Stimulated activated CD8-positive, alpha-beta memory T cell treated with anti-CD3 and anti-CD28 coated beads, Interleukin-15, amount 100 ng/mL, for 48 hours (primary cell): Measurements from ENCODE around the gene HS2ST1.
"Not testable (repeated sequence)": the region's sequence is repeated elsewhere in the genome, so short reads cannot be mapped to it uniquely, and the experiment has no call there.

Experiments
- DNase-seq, 2 donors: peaks; one replicate each; pipeline ENCODE4 v3.0.0-alpha.2; 2020; ENCODE audit warnings: low read depth in 2 of 2

Gene HS2ST1

GRCh38 chr1:87066708-87067107 is 152.3 kb downstream of the HS2ST1 start:
- not testable (repeated sequence) for DNase-seq

DNA sequence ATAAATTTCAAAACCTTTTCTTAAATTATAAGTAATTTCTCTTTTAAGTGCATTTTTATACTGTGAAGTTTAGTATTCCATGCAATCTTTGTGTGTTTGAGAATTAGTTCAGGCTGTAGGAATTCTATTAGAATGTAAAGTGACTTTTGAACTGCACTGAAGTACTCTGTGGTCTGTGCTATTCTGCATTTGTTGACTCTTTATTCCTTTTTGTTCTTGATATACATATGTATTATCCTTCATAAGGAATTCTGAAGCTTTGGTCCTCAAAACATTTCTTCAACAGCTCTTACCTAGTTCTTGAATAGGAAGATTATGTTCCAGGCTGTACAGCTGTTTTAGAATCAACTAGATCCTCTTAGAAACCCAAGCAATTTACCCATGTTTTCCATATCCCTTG is 158.0 kb downstream of the HS2ST1 start:
- DNase-seq: no peak

- DNase-seq: no peak
These were observed 158.5 kb downstream of the HS2ST1 start for GRCh38 chr1:87072904-87073303.

GRCh38 chr1:87074001-87074795 is 159.8 kb downstream of the HS2ST1 start:
- DNase-seq: no peak

- DNase-seq: no peak
These were observed 163.7 kb downstream of the HS2ST1 start for GRCh38 chr1:87077959-87078639.

GRCh38 chr1:87084244-87084836 is 169.9 kb downstream of the HS2ST1 start:
- no peak for DNase-seq

DNA sequence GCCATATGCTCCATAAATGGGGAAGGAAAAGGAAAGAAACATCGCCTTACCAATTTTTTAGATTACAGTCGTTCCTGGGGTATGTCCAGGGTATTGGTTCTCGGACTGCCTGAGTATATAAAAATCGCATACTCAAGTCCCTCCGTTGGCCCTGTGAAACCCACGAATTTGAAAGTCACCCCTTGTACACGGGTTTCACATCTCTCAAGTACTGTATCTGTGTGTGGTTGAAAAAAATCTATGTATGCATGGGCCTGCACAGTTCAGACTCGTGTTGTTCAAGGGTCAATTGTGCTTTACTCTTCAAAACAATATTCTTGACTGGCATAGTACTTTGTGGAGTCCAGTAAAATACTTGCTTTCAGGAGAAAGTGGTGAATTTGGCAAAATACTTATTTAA is 171.7 kb downstream of the HS2ST1 start:
- DNase-seq: no peak

DNA sequence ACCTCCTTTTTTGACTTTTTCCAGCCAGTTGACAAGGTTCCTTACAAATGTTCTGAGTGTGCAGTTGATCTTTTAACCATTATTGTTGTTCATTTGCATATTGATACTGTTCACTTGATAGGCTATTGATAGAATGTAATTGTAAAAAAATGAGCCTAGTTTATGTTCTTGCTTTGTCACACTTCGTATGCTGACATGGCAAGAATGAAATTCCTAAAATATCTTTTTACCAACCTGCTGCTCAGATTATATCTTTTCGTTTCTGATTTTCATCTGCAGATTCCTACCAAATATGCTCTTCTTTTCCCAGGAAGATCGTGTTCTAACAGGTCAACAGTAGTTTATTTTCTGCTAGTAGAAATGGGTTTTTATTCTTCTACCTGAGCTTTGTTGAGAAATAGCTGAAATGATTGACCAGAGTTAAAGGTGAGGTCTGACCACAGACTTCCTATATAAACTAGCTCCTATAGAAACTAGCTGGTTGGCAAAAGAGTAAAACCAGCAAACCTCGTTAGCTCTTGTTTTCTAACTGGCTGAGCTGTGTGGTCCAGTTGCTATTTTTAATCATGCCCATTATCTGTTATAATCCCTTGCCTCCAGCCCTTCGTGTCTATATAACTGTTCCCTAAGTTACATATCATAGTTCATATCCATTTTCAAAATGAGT is 174.8 kb downstream of the HS2ST1 start:
- DNase-seq: no peak

DNA sequence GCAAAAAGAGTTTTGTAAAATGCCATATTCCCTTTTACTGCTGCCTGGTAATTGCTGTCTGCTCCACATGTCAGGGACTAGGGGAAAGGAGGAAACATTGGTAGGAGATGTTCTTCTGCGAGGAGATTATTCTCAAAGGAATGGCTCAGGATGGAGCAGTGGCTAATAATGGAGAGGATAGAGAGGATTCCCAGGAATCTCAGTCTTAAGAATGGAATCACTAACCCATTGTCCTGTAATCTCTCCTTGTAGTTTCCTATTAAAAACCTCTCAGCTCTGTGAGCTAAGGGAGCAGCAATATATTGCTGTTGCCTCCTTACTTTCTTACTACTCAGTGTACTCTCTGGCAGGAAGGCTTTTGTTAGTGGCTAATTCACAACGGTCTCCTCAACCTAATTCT is 175.4 kb downstream of the HS2ST1 start:
- no peak for DNase-seq

DNA sequence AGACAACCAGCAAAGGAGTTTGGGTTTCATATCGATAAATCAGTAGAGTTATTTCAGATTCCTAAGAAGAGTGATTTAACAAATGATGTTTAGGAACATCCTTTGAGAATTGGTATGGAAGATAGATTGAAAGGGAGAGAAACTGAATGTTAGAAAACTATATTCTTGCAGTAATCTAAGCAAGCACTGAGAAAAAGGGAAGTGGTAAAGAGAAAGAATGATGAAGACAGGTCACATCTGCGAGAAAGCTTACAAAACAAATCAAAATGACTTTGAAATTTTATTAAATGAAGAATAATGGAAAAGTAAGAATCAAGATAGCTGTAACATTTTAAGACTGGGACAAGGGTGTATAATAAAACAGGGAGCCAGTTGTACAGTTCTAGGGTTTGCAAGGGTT is 177.0 kb downstream of the HS2ST1 start:
- no peak for DNase-seq

- no peak for DNase-seq
These were observed 178.4 kb downstream of the HS2ST1 start for GRCh38 chr1:87092846-87093245.

- no peak for DNase-seq
These were observed 178.9 kb downstream of the HS2ST1 start for GRCh38 chr1:87093286-87093685.

- no peak for DNase-seq
These were observed 179.8 kb downstream of the HS2ST1 start for GRCh38 chr1:87094238-87094637.

DNA sequence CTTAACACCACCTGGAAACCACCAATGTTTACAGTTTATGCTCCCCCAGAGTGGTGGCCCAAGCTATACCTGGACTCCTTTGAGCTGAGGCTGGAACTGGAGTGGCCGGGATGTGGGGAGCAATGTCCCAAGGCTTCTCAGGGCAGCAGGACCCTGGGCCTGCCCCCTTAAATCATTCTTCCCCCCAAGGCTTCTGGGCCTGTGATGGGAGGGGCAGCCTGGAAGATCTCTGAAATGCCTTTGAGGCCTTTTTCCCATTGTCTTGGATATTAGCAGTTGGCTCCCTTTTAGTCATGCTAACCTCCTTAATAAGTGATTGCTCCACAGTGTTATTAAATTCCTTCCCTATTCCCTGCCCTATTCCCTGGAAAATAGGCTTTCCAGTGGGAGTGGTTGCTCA is 185.8 kb downstream of the HS2ST1 start:
- no peak for DNase-seq

- no peak for DNase-seq
These were observed 188.6 kb downstream of the HS2ST1 start for GRCh38 chr1:87103074-87103473.

GRCh38 chr1:87104140-87104539 is 189.7 kb downstream of the HS2ST1 start:
- no peak for DNase-seq

DNA sequence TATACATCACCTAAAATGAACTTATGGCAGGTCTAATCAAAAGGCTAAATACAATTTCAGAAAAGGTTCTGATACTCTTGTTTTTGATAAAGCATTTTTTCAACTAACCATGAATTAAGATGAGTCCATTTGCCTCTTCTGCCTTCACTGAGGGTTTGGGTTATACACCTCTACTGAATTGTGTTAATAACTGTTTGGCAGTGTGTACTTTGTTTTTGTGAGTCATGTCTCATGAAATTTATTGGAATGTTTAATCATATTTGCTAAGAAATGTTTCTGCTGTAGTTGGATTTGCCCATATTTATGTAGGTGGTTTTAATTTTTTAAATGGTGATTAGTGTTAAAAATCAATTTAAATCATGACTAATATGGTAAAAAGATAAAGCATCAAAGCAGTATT is 190.5 kb downstream of the HS2ST1 start:
- DNase-seq: no peak

DNA sequence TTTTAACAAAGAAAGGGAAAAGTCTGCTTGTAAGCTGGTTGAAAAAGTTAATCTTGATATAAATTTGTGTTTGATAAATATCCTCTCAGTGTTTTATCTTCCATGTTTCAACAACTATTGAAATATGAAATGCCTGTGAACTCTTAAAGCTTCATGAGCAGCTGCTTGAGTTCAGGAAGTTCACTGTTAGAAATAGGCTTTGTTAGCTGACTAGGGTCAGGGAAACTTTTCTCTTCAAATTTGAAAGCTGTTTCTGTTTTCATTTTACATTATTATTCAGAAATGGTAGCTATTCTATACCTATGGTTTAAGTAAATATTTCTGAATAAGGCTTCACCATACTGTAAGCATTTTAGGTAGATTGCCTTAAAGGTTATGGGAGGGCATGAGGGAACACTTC is 191.7 kb downstream of the HS2ST1 start:
- DNase-seq: no peak

- no peak for DNase-seq
These were observed 192.4 kb downstream of the HS2ST1 start for GRCh38 chr1:87106867-87107266.

- no peak for DNase-seq
These were observed 193.8 kb downstream of the HS2ST1 start for GRCh38 chr1:87108228-87108627.

GRCh38 chr1:87108814-87109411 is 194.5 kb downstream of the HS2ST1 start:
- DNase-seq: no peak
